ENCODE results near the gene ZNF311.
"Not testable (repeated sequence)": the region's sequence is repeated elsewhere in the genome, so short reads cannot be mapped to it uniquely, and the experiment has no call there.

ZNF311 gene

GRCh38 chr6:28980852-28981430 is 24.2 kb downstream of the ZNF311 start:
- Histone ChIP-seq H3K36me3 (ENCODE audit: control insufficient read depth, insufficient read depth, low read length) (no peaks in the 10 kb centered on the region), H3K9me3 (ENCODE audit: control insufficient read depth, low read length) (no peaks in the 10 kb centered on the region), H3K4me1 (ENCODE audit: control insufficient read depth, insufficient read depth, low read length) (peaks cover 2% of the 10 kb centered on the region), H3K9ac (ENCODE audit: low read length) (peak overlapping the region; percentile 30), H3K4me3 (ENCODE audit: low read length) (peak overlapping the region; percentile 20), H3K27me3 (ENCODE audit: control insufficient read depth, insufficient read depth, low read length) (no peaks in the 10 kb centered on the region)

- Histone ChIP-seq H3K4me3 (ENCODE audit: low read length) (no peak overlapping the region), H3K36me3 (ENCODE audit: control insufficient read depth, insufficient read depth, low read length) (no peaks in the 10 kb centered on the region), H3K9ac (ENCODE audit: low read length) (peak overlapping the region; percentile 30), H3K27me3 (ENCODE audit: control insufficient read depth, insufficient read depth, low read length) (no peaks in the 10 kb centered on the region), H3K9me3 (ENCODE audit: control insufficient read depth, low read length) (no peaks in the 10 kb centered on the region), H3K4me1 (ENCODE audit: control insufficient read depth, insufficient read depth, low read length) (no peaks in the 10 kb centered on the region)
Measured at GRCh38 chr6:28980137-28980851, 24.8 kb downstream of the ZNF311 start.

GRCh38 chr6:28979679-28980078 is 25.4 kb downstream of the ZNF311 start:
- H3K9me3 ChIP-seq (ENCODE audit: control insufficient read depth, low read length), result no peaks in the 10 kb centered on the region
- no peaks in the 10 kb centered on the region for H3K36me3 ChIP-seq (ENCODE audit: control insufficient read depth, insufficient read depth, low read length)
- H3K4me1 ChIP-seq (ENCODE audit: control insufficient read depth, insufficient read depth, low read length), result no peaks in the 10 kb centered on the region
- no peak overlapping the region for H3K4me3 ChIP-seq (ENCODE audit: low read length)
- no peaks in the 10 kb centered on the region for H3K27me3 ChIP-seq (ENCODE audit: control insufficient read depth, insufficient read depth, low read length)
- no peak overlapping the region for H3K9ac ChIP-seq (ENCODE audit: low read length)

GRCh38 chr6:28978959-28979561 is 26.1 kb downstream of the ZNF311 start:
- H3K9ac ChIP-seq (ENCODE audit: low read length), result no peak overlapping the region
- H3K36me3 ChIP-seq (ENCODE audit: control insufficient read depth, insufficient read depth, low read length), result no peaks in the 10 kb centered on the region
- no peaks in the 10 kb centered on the region for H3K27me3 ChIP-seq (ENCODE audit: control insufficient read depth, insufficient read depth, low read length)
- no peaks in the 10 kb centered on the region for H3K9me3 ChIP-seq (ENCODE audit: control insufficient read depth, low read length)
- no peak overlapping the region for H3K4me3 ChIP-seq (ENCODE audit: low read length)
- H3K4me1 ChIP-seq (ENCODE audit: control insufficient read depth, insufficient read depth, low read length), result no peaks in the 10 kb centered on the region

- no peaks in the 10 kb centered on the region for H3K27me3 ChIP-seq (ENCODE audit: control insufficient read depth, insufficient read depth, low read length)
- no peaks in the 10 kb centered on the region for H3K9me3 ChIP-seq (ENCODE audit: control insufficient read depth, low read length)
- H3K9ac ChIP-seq (ENCODE audit: low read length), result no peak overlapping the region
- no peak overlapping the region for H3K4me3 ChIP-seq (ENCODE audit: low read length)
- no peaks in the 10 kb centered on the region for H3K36me3 ChIP-seq (ENCODE audit: control insufficient read depth, insufficient read depth, low read length)
- H3K4me1 ChIP-seq (ENCODE audit: control insufficient read depth, insufficient read depth, low read length), result no peaks in the 10 kb centered on the region
Measured at GRCh38 chr6:28978133-28978491, 27.0 kb downstream of the ZNF311 start.

- H3K36me3 ChIP-seq (ENCODE audit: control insufficient read depth, insufficient read depth, low read length), result no peaks in the 10 kb centered on the region
Measured at GRCh38 chr6:28977341-28978132, 27.6 kb downstream of the ZNF311 start.

GRCh38 chr6:28976677-28977076 is 28.4 kb downstream of the ZNF311 start:
- Histone ChIP-seq H3K9ac (ENCODE audit: low read length) (no peak overlapping the region), H3K27me3 (ENCODE audit: control insufficient read depth, insufficient read depth, low read length) (no peaks in the 10 kb centered on the region), H3K4me1 (ENCODE audit: control insufficient read depth, insufficient read depth, low read length) (no peaks in the 10 kb centered on the region), H3K9me3 (ENCODE audit: control insufficient read depth, low read length) (no peaks in the 10 kb centered on the region), H3K36me3 (ENCODE audit: control insufficient read depth, insufficient read depth, low read length) (no peaks in the 10 kb centered on the region), H3K4me3 (ENCODE audit: low read length) (no peak overlapping the region)

More at GRCh38 chr6:28977341-28978132, 27.6 kb downstream of the ZNF311 start:
- H3K9ac ChIP-seq (ENCODE audit: low read length), result no peak overlapping the region
- H3K4me3 ChIP-seq (ENCODE audit: low read length), result no peak overlapping the region
- H3K27me3 ChIP-seq (ENCODE audit: control insufficient read depth, insufficient read depth, low read length), result no peaks in the 10 kb centered on the region
- no peaks in the 10 kb centered on the region for H3K4me1 ChIP-seq (ENCODE audit: control insufficient read depth, insufficient read depth, low read length)
- H3K9me3 ChIP-seq (ENCODE audit: control insufficient read depth, low read length), result no peaks in the 10 kb centered on the region

GRCh38 chr6:28974505-28974904 is 30.6 kb downstream of the ZNF311 start:
- Histone ChIP-seq H3K9me3 (ENCODE audit: control insufficient read depth, low read length) (no peaks in the 10 kb centered on the region), H3K4me1 (ENCODE audit: control insufficient read depth, insufficient read depth, low read length) (no peaks in the 10 kb centered on the region), H3K36me3 (ENCODE audit: control insufficient read depth, insufficient read depth, low read length) (no peaks in the 10 kb centered on the region), H3K27me3 (ENCODE audit: control insufficient read depth, insufficient read depth, low read length) (no peaks in the 10 kb centered on the region), H3K4me3 (ENCODE audit: low read length) (no peak overlapping the region), H3K9ac (ENCODE audit: low read length) (no peak overlapping the region)

- H3K9me3 ChIP-seq (ENCODE audit: control insufficient read depth, low read length); H3K4me1 ChIP-seq (ENCODE audit: control insufficient read depth, insufficient read depth, low read length); H3K9ac ChIP-seq (ENCODE audit: low read length); H3K4me3 ChIP-seq (ENCODE audit: low read length); H3K27me3 ChIP-seq (ENCODE audit: control insufficient read depth, insufficient read depth, low read length); H3K36me3 ChIP-seq (ENCODE audit: control insufficient read depth, insufficient read depth, low read length): not testable (repeated sequence)
Measured at GRCh38 chr6:28970056-28970455, 35.1 kb downstream of the ZNF311 start.

GRCh38 chr6:28969129-28969528 is 36.0 kb downstream of the ZNF311 start:
- Histone ChIP-seq H3K4me3 (ENCODE audit: low read length) (no peak overlapping the region), H3K36me3 (ENCODE audit: control insufficient read depth, insufficient read depth, low read length) (no peaks in the 10 kb centered on the region), H3K4me1 (ENCODE audit: control insufficient read depth, insufficient read depth, low read length) (no peaks in the 10 kb centered on the region), H3K9me3 (ENCODE audit: control insufficient read depth, low read length) (no peaks in the 10 kb centered on the region), H3K9ac (ENCODE audit: low read length) (no peak overlapping the region), H3K27me3 (ENCODE audit: control insufficient read depth, insufficient read depth, low read length) (no peaks in the 10 kb centered on the region)

- Histone ChIP-seq H3K4me1 (ENCODE audit: control insufficient read depth, insufficient read depth, low read length) (no peaks in the 10 kb centered on the region), H3K27me3 (ENCODE audit: control insufficient read depth, insufficient read depth, low read length) (no peaks in the 10 kb centered on the region), H3K4me3 (ENCODE audit: low read length) (no peak overlapping the region), H3K9ac (ENCODE audit: low read length) (no peak overlapping the region), H3K9me3 (ENCODE audit: control insufficient read depth, low read length) (no peaks in the 10 kb centered on the region), H3K36me3 (ENCODE audit: control insufficient read depth, insufficient read depth, low read length) (no peaks in the 10 kb centered on the region)
Measured at GRCh38 chr6:28968476-28968875, 36.6 kb downstream of the ZNF311 start.

- peaks cover 8% of the 10 kb centered on the region for H3K4me1 ChIP-seq (ENCODE audit: control insufficient read depth, insufficient read depth, low read length)
- H3K4me3 ChIP-seq (ENCODE audit: low read length), result no peak overlapping the region
- no peaks in the 10 kb centered on the region for H3K27me3 ChIP-seq (ENCODE audit: control insufficient read depth, insufficient read depth, low read length)
- H3K36me3 ChIP-seq (ENCODE audit: control insufficient read depth, insufficient read depth, low read length), result no peaks in the 10 kb centered on the region
- H3K9me3 ChIP-seq (ENCODE audit: control insufficient read depth, low read length), result no peaks in the 10 kb centered on the region
- no peak overlapping the region for H3K9ac ChIP-seq (ENCODE audit: low read length)
Measured at GRCh38 chr6:28965706-28966105, 39.4 kb downstream of the ZNF311 start.

Measured in mucosa of stomach (tissue), 1 donor.